ENCODE measurements around the gene KIR2DL3.

Gene KIR2DL3

GRCh38 chr19:54795758-54796157 is 57.4 kb downstream of the KIR2DL3 start:
- no peak for DNase-seq (ENCODE audit: low read depth)

All from activated T-helper 9 cell treated with anti-CD3 and anti-CD28 coated beads, Interleukin-2, amount 50 U/mL, for 16 hours (primary cell).